Activated CD4-positive, alpha-beta T cell treated with anti-CD3 and anti-CD28 coated beads, Interleukin-2, amount 50 U/mL, for 48 hours (primary cell): ENCODE data around the gene CIDEA.
"Not testable (repeated sequence)": the region's sequence is repeated elsewhere in the genome, so short reads cannot be mapped to it uniquely, and the experiment has no call there.

ENCODE experiments used
- DNase-seq, 2 experiments: peaks; one replicate each; pipeline ENCODE4 v3.0.0-alpha.2; 2020

Gene CIDEA

DNA sequence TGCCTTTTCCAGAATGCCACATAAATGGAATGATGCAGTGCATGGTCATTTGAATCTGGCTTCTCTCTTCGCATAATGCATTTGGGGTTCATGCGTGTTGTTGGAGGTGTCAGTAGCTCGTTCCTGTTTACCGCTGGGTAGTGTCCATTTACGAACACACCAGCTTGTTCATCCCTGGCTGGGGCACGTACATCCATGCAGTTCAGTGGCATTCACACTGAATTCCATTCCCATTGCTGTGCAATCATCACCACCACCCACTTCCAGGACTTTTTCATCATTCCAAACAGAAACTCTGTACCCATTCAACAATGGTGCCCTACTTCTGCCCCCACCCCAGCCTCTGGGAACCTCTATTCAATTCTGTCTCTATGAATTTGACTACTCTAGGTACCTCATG lies 14.7 kb upstream of the CIDEA start:
- no peak for DNase-seq

DNA sequence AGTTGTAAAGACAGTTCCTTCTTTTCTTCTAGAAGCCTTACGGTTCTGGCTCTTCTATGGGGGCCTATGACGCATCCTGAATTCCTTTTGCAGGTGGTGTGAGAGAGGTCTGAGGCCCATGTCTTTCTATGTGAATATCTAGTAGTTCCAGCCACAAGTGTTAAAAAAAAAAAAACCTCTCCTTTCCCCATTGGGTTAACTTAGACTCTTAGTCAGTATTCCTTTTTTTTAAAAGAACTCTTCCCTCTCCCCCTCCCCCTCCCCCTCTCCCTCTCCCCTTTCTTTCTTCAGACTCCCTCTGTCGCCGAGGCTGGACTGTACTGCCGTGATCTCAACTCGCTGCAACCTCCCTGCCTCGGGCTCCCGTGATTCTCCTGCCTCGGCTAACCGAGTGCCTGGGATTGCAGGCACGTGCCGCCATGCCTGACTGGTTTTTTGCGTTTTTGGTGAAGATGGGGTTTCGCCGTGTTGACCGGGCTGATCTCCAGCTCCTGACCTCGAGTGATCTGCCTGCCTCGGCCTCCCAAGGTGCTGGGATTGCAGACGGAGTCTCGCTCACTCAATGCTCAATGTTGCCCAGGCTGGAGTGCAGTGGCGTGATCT lies 11.4 kb upstream of the CIDEA start:
- no peak for DNase-seq

DNA sequence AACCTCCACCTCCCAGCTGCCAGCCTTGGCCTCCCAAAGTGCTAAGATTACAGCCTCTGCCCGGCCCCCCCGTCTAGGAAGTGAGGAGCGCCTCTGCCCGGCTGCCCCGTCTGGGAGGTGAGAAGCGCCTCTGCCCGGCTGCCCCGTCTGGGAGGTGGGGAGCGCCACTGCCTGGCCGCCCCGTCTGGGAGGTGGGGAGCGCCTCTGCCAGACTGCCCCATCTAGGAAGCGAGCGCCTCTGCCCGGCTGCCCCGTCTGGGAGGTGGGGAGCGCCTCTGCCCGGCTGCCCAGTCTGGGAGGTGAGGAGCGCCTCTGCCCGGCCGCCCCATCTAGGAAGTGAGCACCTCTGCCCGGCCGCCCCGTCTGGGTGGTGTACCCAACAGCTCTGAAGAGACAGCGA lies 10.9 kb upstream of the CIDEA start:
- DNase-seq = not testable (repeated sequence)

DNA sequence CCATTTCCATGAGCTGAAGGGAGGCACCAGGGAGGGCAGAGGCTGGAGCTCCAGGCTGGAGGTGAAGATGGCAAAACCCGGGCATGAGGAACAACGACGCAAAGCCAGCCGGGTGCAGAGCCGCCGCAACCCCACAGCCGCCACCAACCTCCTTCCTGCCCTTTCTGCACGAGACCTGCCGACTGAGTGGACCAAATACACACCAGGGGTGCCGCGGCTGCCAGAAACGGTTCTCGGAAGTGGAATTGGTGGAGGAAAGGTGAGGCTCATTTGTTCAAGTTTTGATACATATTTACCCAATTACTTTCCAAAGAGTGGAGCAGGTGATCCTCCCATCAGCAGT lies 8.4 kb upstream of the CIDEA start:
- no peak for DNase-seq

DNA sequence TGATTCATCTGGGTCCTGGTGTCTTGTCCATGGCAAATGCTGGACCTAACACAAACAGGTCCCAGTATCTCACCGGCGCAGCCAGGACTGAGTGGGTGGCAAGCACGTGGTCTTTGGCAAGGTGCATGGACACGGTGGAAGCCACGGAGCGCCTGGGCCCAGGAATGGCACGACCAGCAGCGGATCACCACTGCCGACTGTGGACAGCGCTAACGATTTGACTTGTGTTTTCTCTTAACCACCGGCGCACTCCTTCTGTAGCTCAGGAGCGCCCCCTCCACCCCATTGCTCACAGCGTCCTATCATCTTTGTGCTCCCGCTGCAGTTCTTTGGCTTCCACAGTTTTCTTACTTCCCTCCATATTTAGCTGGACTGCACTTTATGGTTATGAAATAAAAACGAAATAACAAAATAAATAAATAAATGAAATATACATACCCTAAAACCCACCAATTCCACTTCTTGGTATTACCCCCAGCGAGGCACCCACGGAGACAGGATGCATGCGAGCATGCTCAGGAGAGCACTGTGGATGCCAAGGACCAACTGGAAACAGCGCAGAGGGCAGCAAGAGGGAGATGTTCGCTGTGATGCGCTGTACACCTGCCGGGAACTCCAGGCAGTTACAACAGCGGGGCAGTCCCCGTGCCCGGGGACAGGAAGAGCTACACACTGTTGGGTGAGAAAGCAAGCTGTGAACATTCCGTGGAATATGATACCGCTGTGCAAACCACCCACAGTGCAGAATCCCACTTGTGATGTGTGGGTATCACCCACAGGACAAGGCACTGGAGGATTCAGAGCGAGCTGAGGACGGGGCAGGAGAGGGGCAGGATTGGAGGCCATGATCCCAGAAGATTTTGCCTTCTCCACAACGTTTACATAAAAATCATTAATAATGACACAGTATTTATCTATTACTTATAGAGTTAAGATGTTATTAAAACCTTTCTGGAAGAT lies 7.0 kb upstream of the CIDEA start:
- DNase-seq = peak in 1 of 2 experiments; percentile 7

DNA sequence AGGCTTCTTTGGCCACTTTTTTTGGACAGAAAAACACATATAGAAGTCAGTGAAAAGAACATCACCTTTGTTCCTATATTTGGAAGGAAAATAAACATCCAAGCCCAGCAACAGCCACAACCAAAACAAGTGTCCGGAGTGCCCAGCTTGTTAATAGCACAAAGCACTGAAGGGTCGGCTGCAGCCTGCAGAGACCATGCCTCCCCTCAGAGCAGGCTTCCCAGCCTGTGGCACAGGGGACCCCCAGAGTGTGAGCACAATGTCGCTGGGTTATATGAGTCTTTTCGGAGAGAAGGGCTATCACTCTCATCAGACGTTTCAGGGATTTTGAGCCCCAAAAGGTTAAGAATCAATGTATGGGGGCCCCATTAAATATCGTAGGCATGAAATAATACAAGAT lies 6.2 kb upstream of the CIDEA start:
- DNase-seq = no peak

DNA sequence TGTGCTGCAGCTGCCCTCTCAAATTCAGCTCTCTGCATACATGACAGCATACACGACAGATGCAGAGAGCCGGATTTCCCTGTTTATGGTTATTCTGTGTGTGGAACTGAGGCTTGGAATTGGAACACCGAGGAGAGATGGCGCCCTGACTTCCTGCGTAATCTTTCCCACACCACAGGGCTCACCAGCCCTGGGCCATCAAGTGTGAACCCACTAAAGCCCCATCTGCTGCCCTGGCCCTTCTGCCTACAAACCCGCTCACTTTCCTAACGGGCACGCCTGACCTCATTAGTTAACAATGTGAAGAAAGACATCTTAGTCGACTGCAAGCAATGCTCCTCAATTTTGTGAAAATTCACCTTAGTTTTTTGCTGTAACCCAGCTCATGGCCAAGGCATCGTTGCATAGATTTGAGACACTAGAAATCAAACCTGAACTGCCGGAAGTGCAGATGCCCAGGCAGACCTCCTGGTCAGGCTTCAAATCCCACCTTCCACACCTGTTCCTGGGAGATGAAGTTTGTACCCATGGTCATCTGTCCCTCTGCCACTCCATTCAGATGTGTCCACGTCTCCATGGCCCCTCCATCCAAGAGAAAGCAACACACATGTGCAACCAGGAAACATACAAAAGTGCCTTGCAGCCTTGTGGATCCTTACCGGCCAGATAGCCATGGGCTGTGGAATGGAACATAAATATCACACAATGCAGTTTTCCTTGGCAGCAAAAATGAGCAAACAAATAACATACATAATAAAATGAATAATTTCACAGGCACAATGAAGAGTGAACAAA lies 5.0 kb upstream of the CIDEA start:
- no peak for DNase-seq

DNA sequence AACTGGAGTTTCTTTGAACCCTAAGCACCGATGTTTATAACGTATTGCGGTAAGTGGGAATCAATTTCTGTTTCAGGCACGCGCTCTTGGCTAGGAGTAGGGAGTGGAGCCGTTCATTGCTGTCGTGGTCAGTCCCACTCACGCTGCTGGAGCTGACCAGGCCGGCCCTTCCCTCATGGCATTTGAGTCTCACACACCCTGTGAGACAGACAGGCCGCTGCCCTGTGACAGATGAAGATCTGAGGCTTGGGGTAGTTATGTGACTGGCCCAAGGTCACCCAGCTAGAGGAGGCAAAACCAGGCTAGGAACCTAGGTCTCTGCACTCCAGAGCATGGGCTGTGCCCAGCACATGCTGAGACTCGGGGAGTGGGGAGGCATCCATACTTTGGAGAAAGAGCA lies 2.9 kb upstream of the CIDEA start:
- DNase-seq = no peak

DNA sequence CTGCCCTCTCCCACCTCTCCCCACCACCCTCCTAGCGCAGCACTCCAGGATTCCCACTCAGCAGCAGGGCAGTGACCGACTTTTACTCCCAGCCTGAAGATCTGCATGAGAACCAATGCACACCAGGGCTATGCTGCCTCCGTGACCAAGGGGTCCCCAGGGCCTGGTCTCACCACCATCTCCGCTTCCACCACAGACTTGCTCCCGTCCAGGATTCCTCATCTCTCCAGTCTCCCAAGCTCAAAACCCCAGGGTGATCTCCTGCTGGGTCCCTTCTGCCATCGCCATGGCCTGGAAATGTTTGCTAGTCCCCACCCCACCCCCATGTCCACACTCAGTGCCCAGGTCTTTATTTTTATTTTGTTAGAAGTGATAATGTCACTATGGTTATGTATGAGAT lies 2.1 kb upstream of the CIDEA start:
- DNase-seq = no peak

DNA sequence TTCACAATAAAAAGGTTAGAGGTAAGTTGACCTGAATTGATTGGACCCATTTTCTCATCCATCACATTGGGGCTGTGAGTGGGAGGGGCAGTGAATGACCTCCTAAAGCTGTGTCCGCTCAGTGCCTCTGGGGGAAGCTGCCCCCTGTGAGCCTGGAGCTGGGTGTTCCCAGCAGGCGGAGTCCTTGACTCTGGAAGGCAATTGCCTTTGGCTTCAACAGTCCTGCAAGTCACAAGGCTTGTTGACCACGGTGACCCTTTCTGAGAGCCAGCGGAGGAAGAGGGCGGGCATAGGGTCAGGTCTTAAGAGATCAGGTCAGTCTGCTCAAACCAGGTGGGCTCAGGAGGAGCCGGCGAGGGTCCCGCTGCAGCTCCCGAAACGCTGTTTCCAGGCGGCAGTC lies 1.1 kb upstream of the CIDEA start:
- DNase-seq = no peak

DNA sequence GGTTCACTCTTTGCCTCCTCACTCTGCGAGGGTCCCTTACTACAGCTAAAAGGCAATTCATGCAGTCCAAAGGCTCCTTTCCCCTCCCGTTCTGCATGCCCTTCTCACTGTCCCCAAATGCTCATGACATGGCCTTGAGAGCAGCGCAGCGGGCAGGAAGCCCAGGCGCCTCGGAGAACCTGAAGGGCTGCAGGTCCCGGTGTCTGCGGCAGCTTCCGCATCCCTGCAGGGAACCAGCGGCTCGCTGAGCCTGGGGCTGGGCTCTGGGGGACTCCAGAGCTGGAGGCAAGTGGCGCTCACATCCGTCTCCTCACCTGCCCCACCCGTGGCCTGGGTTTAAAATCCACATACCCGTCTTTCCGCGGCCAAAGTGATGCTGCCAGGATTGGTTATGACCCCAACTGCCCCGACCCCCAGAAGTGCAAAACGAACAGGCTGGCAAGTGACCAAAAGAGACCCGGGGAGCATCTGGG lies 462 bp upstream of the CIDEA start:
- no peak for DNase-seq

DNA sequence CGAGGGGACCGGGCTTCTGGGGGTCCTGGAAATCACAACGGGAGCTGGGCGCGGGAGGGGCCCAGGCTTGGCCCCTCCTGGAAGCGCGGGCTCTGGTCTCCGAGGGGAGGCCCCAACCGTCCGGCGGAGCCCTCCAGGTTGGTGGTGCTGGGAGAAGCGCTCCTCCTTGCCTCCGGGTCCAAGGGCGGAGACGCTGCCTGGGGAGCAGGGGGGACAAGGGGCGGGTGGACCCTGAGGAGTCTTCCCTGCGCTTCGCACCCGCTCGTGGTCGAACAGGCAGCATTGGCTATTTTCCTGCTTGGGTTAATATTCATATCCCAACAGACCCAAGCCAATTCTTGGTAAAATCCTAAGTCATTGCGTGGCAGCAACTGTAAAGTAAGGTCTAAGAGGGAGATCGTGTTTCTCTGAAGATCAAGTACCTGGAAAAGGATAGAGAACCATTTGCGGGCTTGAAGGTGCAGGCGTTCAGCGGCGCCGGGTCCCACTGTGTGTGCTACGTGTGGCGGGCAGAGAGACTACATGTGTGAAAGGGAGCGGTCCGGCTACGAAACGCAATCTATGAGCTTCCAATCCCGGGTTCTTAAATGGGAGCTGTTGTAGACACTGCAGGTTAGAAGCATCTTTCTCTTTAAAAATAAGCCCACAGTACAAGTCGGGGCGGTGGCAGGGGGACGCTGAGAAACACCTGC lies 805 bp downstream of the CIDEA start:
- DNase-seq = no peak

DNA sequence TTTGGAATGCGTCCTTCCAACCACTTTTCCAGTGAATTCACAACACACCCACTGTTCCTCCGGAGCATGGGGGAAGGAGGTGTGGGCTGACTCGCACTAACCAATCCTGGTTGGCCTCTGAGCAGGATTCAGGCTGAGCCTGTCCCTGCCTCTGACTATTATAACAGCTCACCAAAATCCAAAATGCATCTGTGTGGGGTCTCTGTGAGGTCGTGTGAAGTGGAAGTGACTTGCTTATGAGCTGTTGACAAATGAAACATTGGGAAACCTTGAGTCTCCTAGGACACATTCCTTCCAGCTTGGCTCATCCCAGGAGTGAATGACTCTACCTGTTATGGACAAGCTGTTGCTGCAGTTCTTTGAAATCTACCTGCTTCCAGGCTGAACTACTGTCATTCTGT lies 1.5 kb downstream of the CIDEA start:
- DNase-seq = no peak

DNA sequence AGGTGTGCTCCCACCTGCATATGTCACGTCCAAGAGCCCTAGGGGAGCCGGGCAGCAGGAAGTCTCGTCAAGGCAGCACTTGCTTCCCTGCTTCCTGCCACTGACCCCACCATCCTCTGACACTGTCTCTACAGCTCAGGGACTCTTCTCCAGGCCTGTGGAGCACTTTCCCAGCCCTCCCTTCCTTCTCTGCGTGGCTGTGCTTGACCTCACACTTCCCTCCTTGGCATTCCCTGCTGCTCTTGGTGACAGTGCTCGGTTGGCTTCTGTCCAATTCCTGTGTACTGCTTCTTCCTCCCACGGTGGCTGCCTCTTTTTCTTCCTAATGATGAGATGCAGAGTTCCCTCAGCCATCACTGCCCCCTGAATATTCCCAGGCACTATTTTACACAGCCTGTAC lies 2.8 kb downstream of the CIDEA start:
- DNase-seq = no peak

DNA sequence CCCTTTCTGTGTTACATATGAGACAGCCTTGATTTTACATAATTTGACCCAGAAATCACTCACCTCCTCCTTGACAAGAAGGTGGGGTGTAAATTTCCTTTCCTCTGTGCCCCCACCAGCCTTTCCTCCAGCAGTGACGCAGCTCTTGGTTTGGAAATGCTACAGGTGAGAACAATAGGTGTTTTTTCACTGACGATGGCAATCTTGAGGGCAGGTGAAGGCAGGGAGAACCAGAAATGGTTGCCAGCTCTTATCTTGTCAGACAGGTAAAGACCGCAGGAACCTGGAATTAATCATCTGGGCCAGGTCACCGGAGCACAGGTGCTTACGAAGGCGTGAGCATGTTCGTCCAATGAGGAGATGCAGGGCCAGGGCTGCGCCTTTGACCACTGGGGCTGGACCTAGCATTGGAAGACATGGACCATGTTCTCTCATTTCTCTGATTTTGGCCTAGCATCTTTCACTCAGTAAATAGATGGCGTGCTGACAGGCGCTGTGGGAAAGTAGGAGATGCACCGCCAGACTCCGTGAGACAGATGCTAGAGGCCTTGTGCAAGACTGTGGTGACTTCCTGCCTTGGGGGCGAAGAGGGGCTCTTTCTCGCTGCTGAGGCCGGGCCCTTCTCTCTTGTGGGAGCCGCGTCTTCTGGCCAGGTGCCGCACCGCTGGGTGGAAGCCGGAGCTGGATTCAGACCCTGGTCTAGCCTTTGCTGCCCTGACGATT lies 4.0 kb downstream of the CIDEA start:
- DNase-seq = no peak

DNA sequence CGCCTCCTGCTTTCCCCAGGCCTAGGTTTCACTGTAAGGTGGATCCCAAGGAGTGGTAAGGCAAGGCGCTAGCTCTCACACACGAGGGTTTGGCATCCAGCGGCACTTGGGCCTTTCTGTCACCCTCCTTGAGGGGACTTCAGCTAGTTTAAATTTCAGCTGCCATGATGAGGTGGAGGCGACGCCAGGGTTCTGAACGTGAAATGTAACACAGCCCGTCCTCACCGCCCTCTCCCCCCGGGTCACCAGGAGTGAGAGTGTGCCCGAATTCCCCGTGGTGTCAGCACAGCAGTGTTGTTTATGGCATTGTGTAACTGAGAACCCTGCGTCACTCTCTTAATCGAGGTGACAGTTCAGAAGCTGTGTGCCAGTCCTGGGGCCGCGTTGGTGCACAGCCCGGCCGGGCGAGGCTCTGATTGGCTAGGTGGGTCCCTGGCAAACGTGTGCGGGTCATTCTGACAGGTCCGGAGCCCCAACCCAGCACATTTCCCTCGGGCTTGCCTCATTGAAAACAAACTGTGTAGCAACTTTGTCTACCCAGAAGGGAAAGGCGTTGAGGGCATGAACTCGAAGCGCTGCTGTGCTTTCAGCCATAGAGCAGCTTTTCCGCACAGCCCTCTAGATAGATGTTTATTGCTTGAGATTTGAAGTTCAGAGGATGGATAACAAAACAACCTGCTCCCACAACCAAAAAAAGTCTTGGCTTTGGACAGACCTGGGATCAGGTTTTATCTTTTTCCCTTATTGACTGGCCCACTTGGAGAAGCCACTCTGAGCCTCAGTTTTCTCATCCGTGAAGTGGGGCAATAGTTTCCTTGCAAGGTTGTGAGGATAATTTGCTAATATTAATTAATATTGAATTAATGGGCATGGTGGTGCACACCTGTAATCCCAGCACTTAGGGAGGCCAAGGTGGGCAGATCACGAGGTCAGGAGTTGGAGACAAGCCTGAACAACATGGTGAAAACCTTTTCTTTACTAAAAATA lies 4.9 kb downstream of the CIDEA start:
- DNase-seq = no peak

DNA sequence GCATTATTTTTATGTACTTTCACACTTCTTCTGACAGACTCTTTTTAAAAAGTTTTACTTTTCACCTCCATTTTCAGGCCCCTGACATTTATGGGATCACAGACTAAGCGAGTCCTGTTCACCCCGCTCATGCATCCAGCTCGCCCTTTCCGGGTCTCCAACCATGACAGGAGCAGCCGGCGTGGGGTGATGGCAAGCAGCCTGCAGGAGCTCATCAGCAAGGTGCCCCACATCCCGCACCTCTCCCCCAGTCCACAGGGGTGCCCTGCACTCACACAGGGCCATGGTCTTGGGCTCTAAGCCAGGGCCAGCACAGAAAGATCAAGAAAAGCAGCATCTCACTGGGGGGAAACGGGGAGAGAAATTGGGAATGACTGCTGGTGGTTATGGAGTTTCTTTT lies 8.6 kb downstream of the CIDEA start:
- DNase-seq = no peak

DNA sequence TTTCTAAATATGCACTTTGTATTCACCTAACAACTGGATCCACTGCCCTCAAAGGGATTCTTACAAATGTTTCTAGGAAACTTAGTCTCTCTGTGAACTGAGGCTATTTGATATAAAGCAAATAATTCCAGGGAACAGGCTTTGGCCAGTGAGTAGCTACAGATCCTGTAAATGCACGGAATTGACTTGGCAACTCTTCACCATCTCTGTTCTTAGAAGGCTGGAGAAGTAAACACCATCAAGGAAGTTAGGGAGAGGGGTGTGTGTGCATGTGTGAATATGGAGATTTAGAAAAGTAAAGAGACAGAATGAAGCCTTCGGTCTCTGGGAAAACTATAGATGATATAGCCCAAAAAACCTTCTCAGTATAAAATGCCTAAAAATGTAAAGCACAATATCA lies 10.7 kb downstream of the CIDEA start:
- no peak for DNase-seq

DNA sequence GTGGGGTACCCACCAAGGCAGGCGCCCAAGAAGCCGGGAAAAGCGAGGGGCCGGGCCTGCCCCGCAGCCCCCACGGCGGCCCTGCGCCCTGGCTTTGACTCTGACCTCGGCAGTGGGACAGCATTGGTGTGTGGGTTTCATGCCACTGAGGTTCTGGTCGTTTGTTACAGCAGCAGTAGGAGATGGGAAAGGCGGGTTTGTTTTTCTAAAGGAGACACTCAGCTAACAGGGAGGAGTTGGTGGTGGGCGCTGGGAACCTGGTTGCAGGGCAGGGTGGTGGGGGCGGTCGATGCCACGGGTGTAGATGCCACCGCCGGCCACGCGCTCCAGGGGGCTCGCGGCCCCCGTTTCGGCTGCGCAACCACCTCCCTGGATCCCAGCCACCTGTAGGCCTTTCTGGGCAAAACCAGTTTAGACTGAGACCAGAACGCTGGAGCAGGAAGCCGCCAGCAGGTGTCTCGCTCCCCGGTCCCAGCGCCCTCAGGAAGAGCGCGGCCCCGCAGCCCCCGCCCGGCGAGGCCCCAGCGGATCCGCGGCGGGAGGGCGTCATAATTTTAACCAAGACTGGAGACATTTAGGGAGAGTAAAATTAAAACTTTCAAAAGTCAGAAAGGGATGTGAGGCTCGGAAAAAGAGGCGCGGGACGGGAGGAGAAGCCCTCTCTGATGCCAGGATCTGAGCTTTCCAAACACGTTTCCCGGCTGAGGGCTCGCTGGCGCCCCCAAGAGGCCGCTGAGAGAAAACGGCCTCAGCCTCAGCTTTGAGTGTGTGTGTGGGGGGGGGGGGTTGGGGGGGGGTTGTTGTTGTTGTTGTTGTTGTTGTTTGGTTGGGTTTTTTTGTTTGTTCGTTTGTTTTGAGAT lies 17.4 kb downstream of the CIDEA start:
- peak; percentile 70 to 74 for DNase-seq

DNA sequence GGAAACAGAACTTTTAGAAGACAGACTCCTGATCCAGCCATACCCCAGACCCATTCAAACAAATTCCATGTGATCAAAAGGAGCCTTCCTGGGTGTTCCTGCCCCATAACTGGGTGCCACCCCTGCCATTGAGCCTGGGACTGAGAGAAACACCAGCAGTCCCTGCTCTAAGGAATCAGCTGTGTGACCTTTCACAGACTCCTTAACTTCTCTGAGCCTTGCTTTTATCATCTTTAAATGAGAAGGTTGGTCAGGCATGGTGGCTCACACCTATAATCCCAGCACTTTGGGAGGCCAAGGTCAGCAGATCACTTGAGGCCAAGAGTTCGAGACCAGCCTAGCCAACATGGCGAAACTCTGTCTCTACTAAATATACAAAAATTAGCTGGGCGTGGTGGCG lies 20.6 kb downstream of the CIDEA start:
- no peak for DNase-seq
